Neural crest cell (in vitro differentiated cells): ENCODE measurements around the gene TSHZ2. TPM values are rescaled to one million over a fixed set of nuclear protein-coding genes. Genes with fewer than 3 reads are reported as not detected.

Experiments
- DNase-seq: peaks from one replicate; pipeline ENCODE4 v3.0.0; 2021; ENCODE audit warnings: low read depth, mixed read lengths, low spot score
- H3K27ac Mint-ChIP-seq: one replicate; pipeline ENCODE4 v1.8.0; 2021; ENCODE audit warnings: mild to moderate bottlenecking, mixed read lengths; ENCODE audit not compliant: unreplicated experiment
- H3K27me3 Mint-ChIP-seq: 2 replicates; pipeline ENCODE4 v1.8.0; 2021; ENCODE audit warnings: low read depth, mild to moderate bottlenecking, mixed read lengths
- H3K36me3 Mint-ChIP-seq: 2 replicates; pipeline ENCODE4 v1.8.0; 2021; ENCODE audit warnings: low read depth, mild to moderate bottlenecking, mixed read lengths
- H3K4me1 Mint-ChIP-seq: 2 replicates; pipeline ENCODE4 v1.8.0; 2021; ENCODE audit warnings: mixed read lengths
- H3K4me3 Mint-ChIP-seq: one replicate; pipeline ENCODE4 v1.8.0; 2021; ENCODE audit warnings: mild to moderate bottlenecking, mixed read lengths
- H3K9me3 Mint-ChIP-seq: 2 replicates; pipeline ENCODE4 v1.8.0; 2021; ENCODE audit warnings: mixed read lengths
- total RNA-seq: library from RNA; stranded (reverse); gene quantifications from 2 replicates; pipeline ENCODE4 v1.2.1, GENCODE V29; 2021
- TF ChIP-seq, protein P1 (sequence below): fragments of 200-600 bp; sonication (generic); conservative IDR thresholded peaks from 2 replicates; pipeline ENCODE4 v1.5.0; 2021; ENCODE audit warnings: antibody characterized with exemption, mild to moderate bottlenecking

The TSHZ2 gene
- total RNA-seq, 1 donor from 2014 or later = 6.4 TPM

DNA sequence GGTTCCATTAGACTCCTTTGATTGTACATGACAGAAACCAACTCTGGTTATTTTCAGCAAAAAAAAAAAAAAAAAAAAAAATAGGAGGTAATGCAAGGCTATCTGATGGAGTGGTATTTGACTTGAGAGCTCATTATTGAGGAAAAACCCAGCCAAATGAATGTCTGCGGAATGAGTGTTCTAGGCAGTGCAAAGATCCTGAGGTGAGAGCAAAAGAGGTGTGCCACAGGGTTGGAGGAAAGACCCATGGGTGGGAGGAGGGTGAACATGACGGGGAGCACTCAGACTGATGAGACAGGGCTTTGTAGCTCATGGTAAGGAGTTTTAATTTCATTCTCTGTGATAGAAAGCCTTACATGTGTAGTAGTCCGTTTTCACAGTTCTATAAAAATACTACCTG lies 188.9 kb downstream of the TSHZ2 start:
- Mint-ChIP-seq H3K36me3 (no peaks in the 10 kb centered on the region), H3K4me1 (peaks cover 12% of the 10 kb centered on the region), H3K9me3 (peaks cover 7% of the 10 kb centered on the region), H3K27me3 (peaks cover 21% of the 10 kb centered on the region), H3K4me3 (no peak overlapping the region), H3K27ac (peak overlapping the region; percentile 17)
- TF ChIP-seq, protein P1, sequence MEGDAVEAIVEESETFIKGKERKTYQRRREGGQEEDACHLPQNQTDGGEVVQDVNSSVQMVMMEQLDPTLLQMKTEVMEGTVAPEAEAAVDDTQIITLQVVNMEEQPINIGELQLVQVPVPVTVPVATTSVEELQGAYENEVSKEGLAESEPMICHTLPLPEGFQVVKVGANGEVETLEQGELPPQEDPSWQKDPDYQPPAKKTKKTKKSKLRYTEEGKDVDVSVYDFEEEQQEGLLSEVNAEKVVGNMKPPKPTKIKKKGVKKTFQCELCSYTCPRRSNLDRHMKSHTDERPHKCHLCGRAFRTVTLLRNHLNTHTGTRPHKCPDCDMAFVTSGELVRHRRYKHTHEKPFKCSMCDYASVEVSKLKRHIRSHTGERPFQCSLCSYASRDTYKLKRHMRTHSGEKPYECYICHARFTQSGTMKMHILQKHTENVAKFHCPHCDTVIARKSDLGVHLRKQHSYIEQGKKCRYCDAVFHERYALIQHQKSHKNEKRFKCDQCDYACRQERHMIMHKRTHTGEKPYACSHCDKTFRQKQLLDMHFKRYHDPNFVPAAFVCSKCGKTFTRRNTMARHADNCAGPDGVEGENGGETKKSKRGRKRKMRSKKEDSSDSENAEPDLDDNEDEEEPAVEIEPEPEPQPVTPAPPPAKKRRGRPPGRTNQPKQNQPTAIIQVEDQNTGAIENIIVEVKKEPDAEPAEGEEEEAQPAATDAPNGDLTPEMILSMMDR = no peak
- DNase-seq = no peak

DNA sequence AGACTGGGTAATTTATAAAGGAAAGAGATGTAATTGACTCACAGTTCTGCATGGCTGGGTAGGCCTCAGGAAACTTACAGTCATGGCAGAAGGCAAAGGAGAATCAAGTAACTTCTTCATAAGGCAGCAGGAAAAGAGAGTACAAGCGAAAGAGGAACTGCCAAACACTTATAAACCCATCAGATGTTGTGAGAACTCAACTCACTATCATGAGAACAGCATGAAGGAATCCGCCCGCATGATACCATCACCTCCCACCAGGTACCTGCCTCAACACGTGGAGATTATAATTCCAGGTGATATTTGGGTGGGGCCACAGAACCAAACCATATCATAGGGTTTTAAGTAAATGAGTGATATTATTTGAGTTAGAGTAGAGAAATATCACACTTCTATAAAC lies 189.3 kb downstream of the TSHZ2 start:
- Mint-ChIP-seq H3K9me3 (peaks cover 7% of the 10 kb centered on the region), H3K4me3 (no peak overlapping the region), H3K27ac (no peak overlapping the region), H3K27me3 (peaks cover 17% of the 10 kb centered on the region), H3K4me1 (peaks cover 12% of the 10 kb centered on the region), H3K36me3 (no peaks in the 10 kb centered on the region)
- no peak for DNase-seq
- TF ChIP-seq, protein P1 = no peak

DNA sequence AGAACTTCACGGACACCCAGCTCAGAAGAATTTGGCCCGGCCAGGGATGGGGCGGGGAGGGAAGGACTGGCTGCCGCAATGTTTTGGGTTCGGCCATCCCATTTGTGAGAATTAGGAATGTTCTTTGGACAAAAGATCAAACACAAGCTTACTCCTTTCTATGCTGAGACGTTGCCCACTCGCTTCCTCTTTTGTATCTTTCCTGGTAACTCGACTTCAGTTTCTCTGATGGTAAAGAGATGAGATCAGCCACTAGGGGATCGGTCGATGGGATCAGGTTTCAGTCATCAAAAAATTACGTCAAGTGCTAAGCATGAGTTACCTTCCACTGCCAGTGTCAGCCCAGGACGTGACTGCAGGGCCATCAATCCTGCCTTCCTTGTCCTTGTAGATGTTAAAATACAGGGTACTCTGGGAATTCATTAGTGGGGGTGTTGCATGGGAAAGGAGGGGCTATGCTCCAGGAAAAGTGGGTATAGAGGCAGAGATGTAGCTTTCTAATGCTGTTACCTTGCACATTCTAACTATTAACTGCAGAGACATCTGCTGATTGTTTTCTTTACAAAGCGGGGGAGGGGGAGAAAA lies 190.2 kb downstream of the TSHZ2 start:
- TF ChIP-seq, protein P1 = peak; percentile 62
- H3K4me1 Mint-ChIP-seq = peaks cover 12% of the 10 kb centered on the region
- H3K27ac Mint-ChIP-seq = peak overlapping the region; percentile 74
- H3K27me3 Mint-ChIP-seq = peaks cover 9% of the 10 kb centered on the region
- DNase-seq = peak; percentile 10
- H3K9me3 Mint-ChIP-seq = peaks cover 7% of the 10 kb centered on the region
- no peaks in the 10 kb centered on the region for H3K36me3 Mint-ChIP-seq
- H3K4me3 Mint-ChIP-seq = peak overlapping the region; percentile 32

DNA sequence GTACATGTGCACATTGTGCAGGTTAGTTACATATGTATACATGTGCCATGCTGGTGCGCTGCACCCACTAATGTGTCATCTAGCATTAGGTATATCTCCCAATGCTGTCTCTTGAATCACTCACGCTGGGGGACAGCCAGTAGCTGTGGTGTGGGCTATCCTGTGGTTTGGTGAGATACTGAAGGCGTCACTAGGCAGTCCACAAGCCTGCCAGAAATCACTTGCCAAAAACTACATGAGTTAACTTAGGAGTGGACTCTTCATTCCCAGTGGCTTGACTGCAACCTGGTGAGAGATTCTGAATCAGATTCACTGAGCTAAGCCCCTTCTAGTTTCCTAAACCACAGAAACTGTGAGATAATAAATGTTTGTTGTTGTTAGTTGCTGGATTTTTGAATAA lies 191.3 kb downstream of the TSHZ2 start:
- no peak overlapping the region for H3K27ac Mint-ChIP-seq
- DNase-seq = no peak

DNA sequence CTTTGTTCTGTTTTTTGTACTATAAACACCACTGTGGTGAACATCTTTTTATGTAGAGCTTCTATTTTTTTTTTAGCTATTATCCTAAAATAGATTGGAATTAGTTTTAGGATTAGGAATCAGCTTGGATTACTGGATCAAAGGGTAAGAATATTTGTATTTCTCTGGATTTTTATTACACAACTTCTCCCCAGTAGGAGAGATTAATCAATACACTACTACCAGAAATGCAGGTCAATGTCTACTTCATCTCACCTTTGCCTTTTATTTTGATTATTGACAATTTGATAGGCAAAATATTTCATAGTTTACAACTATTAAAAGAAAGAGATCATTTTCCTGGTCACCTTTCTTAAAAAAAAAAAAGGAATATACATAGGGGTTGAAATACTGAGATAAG lies 191.9 kb downstream of the TSHZ2 start:
- no peak for DNase-seq
- Mint-ChIP-seq H3K27me3 (peaks cover 6% of the 10 kb centered on the region), H3K4me3 (no peak overlapping the region), H3K4me1 (peaks cover 12% of the 10 kb centered on the region), H3K36me3 (no peaks in the 10 kb centered on the region), H3K27ac (no peak overlapping the region), H3K9me3 (no peaks in the 10 kb centered on the region)
- TF ChIP-seq, protein P1 = no peak

More for the DNA sequence above, 191.3 kb downstream of the TSHZ2 start:
- TF ChIP-seq, protein P1 = no peak
- H3K9me3 Mint-ChIP-seq = no peaks in the 10 kb centered on the region
- H3K36me3 Mint-ChIP-seq = no peaks in the 10 kb centered on the region
- peaks cover 12% of the 10 kb centered on the region for H3K4me1 Mint-ChIP-seq
- H3K27me3 Mint-ChIP-seq = peaks cover 6% of the 10 kb centered on the region
- H3K4me3 Mint-ChIP-seq = no peak overlapping the region
